GM23338 (cell line): ENCODE measurements around the gene INSL3. TPM values are rescaled to one million over a fixed set of nuclear protein-coding genes. Genes with fewer than 3 reads are reported as not detected.

ENCODE experiments used
- ATAC-seq: fragments of 200-7000 bp; cut with Tn5 transposase; 3 replicates; pipeline ENCODE4 v1.9.1; 2020
- DNase-seq: peaks from one replicate; pipeline ENCODE4 v3.0.0-alpha.2; 2015; ENCODE audit warnings: low spot score
- H2AFZ ChIP-seq: fragments of 200-600 bp; sonication (generic); 2 replicates; pipeline ENCODE4 v1.8.0; 2016; ENCODE audit warnings: antibody characterized with exemption, mild to moderate bottlenecking, moderate library complexity
- H3F3A ChIP-seq: fragments of 200-600 bp; sonication (generic); replicated peaks from 2 replicates; pipeline ENCODE4 v1.8.0; 2017; ENCODE audit warnings: antibody characterized with exemption, mixed run types, low read depth
- H3K27ac ChIP-seq: fragments of 200-600 bp; sonication (generic); 2 replicates; pipeline ENCODE4 v1.6.1; 2016; ENCODE audit warnings: low read depth
- H3K27me3 ChIP-seq: fragments of 200-600 bp; sonication (generic); 2 replicates; pipeline ENCODE4 v1.8.0; 2016; ENCODE audit warnings: mild to moderate bottlenecking, mixed run types, moderate library complexity; ENCODE audit not compliant: insufficient read depth
- H3K36me3 ChIP-seq: fragments of 200-600 bp; sonication (generic); 2 replicates; pipeline ENCODE4 v1.8.0; 2016; ENCODE audit warnings: mild to moderate bottlenecking; ENCODE audit not compliant: insufficient read depth
- H3K4me1 ChIP-seq: fragments of 200-600 bp; sonication (generic); 2 replicates; pipeline ENCODE4 v1.8.0; 2016; ENCODE audit warnings: mild to moderate bottlenecking, moderate library complexity; ENCODE audit not compliant: insufficient read depth
- H3K4me2 ChIP-seq: fragments of 200-600 bp; sonication (generic); 2 replicates; pipeline ENCODE4 v1.7.1; 2017; ENCODE audit warnings: mixed run types
- H3K4me3 ChIP-seq: fragments of 200-600 bp; sonication (generic); 2 replicates; pipeline ENCODE4 v1.6.1; 2016; ENCODE audit warnings: mixed run types
- H3K79me2 ChIP-seq: fragments of 200-600 bp; sonication (generic); replicated peaks from 2 replicates; pipeline ENCODE4 v1.8.0; 2017; ENCODE audit warnings: mild to moderate bottlenecking; ENCODE audit not compliant: insufficient read depth
- H3K9me2 ChIP-seq: fragments of 200-600 bp; sonication (generic); 2 replicates; pipeline ENCODE4 v1.8.0; 2017; ENCODE audit not compliant: insufficient read depth
- H4K20me1 ChIP-seq: fragments of 200-600 bp; sonication (generic); replicated peaks from 2 replicates; pipeline ENCODE4 v1.8.0; 2017; ENCODE audit warnings: mild to moderate bottlenecking; ENCODE audit not compliant: insufficient read depth
- H3K27ac Mint-ChIP-seq: 2 replicates; pipeline ENCODE4 v1.8.0; 2020; ENCODE audit warnings: inconsistent platforms, mild to moderate bottlenecking, moderate library complexity, mixed read lengths
- H3K27me3 Mint-ChIP-seq: 3 replicates; pipeline ENCODE4 v1.8.0; 2022; ENCODE audit warnings: low read depth, mild to moderate bottlenecking, moderate library complexity, mixed read lengths, inconsistent platforms; ENCODE audit not compliant: insufficient read depth, poor library complexity
- H3K36me3 Mint-ChIP-seq: 3 replicates; pipeline ENCODE4 v1.8.0; 2021; ENCODE audit warnings: low read depth, mild to moderate bottlenecking, inconsistent platforms, moderate library complexity, mixed read lengths
- H3K4me1 Mint-ChIP-seq: 3 replicates; pipeline ENCODE4 v1.8.0; 2020; ENCODE audit warnings: mild to moderate bottlenecking, inconsistent platforms, mixed read lengths
- H3K4me3 Mint-ChIP-seq: 3 replicates; pipeline ENCODE4 v1.8.0; 2021; ENCODE audit warnings: moderate library complexity, mild to moderate bottlenecking, inconsistent platforms, mixed read lengths
- H3K9me3 Mint-ChIP-seq: 3 replicates; pipeline ENCODE4 v1.8.0; 2020; ENCODE audit warnings: moderate library complexity, mild to moderate bottlenecking, inconsistent platforms, mixed read lengths
- EZH2 ChIP-seq: fragments of 200-600 bp; sonication (generic); IDR thresholded peaks from one replicate; pipeline ENCODE4 v1.8.0; 2017; ENCODE audit warnings: antibody characterized with exemption, mild to moderate bottlenecking, low read depth; ENCODE audit not compliant: unreplicated experiment
- EZH2phosphoT487 ChIP-seq: fragments of 200-600 bp; sonication (generic); IDR thresholded peaks from one replicate; pipeline ENCODE4 v1.8.1; 2018; ENCODE audit warnings: antibody characterized with exemption; ENCODE audit not compliant: unreplicated experiment
- JUNB ChIP-seq: IDR thresholded peaks from one replicate; pipeline ENCODE4 v1.6.1; 2016; ENCODE audit warnings: antibody characterized with exemption; ENCODE audit not compliant: unreplicated experiment
- NANOG ChIP-seq: IDR thresholded peaks from 2 replicates; pipeline ENCODE4 v1.6.1; 2016; ENCODE audit warnings: antibody characterized with exemption, borderline replicate concordance
- POLR2AphosphoS5 ChIP-seq: IDR thresholded peaks from 2 replicates; pipeline ENCODE4 v1.6.1; 2016; ENCODE audit warnings: antibody characterized with exemption, low read depth
- ZNF331 ChIP-seq: fragments of 250-450 bp; sonication (Bioruptor Pico); IDR thresholded peaks from 2 replicates; pipeline ENCODE4 v1.5.0; 2020; ENCODE audit warnings: low read depth, mild to moderate bottlenecking, moderate library complexity
- polyA plus RNA-seq: library from polyadenylated mRNA; unstranded; fragments of >200 nt; fragmentation: Nextera tagmentation; extraction: Ambion mirVana; gene quantifications from 2 replicates; pipeline ENCODE4 v1.2.1, GENCODE V29; 2016
- total RNA-seq: library from RNA; depleted of rRNA; stranded (reverse); fragments of >200 nt; shearing (Covaris generic); gene quantifications from 2 replicates; pipeline ENCODE4 v1.2.3, GENCODE V29; 2014
- TF ChIP-seq, protein P1 (sequence below): fragments of 250-450 bp; sonication (Bioruptor Pico); IDR thresholded peaks from 2 replicates; pipeline ENCODE4 v1.5.0; 2020; ENCODE audit warnings: mild to moderate bottlenecking, moderate library complexity
- TF ChIP-seq, protein P2 (sequence below), 2 experiments: fragments of 200-600 bp in 1 of 2; sonication (generic) in 1 of 2; conservative IDR thresholded peaks; 2 replicates each; pipeline versions ENCODE4 v1.5.1 to v1.6.1; 2016 to 2017; ENCODE audit warnings: antibody characterized with exemption in 2 of 2, low read depth in 2 of 2, mild to moderate bottlenecking in 2 of 2, moderate library complexity in 1 of 2
- TF ChIP-seq, protein P3 (sequence below): IDR thresholded peaks from one replicate; pipeline ENCODE4 v1.6.1; 2018; ENCODE audit warnings: antibody characterized with exemption; ENCODE audit not compliant: unreplicated experiment

INSL3 gene
- total and polyA plus RNA-seq, 2 experiments from 2014 or later: 0.76 TPM; not detected in 1

DNA sequence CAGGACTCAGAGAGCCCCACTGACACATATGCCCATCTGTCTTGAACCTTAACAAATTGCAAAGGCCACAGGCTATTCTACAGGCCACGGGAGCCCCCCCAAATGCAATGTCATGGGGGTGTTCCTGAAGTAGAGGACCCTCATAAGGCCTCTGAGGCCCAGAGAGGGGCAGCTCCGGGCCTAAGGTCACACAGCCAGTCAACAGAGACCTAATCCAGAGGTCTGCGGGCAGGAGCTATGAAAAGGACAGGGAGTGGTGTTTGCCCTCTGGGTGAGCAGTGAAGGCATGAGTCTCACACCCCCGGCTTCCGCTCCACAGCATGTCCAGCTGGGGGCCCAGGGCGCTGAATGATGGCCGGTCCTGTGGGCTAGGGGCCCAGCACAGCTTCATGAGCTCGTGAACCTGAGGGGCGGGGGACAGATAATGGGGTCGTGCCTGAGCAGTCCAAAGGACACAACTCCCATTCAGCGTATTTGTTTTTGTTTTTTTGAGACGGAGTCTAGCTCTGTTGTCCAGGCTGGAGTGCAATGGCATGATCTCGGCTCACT is 5.3 kb upstream of the INSL3 start (continued):
- TF ChIP-seq, protein P1, sequence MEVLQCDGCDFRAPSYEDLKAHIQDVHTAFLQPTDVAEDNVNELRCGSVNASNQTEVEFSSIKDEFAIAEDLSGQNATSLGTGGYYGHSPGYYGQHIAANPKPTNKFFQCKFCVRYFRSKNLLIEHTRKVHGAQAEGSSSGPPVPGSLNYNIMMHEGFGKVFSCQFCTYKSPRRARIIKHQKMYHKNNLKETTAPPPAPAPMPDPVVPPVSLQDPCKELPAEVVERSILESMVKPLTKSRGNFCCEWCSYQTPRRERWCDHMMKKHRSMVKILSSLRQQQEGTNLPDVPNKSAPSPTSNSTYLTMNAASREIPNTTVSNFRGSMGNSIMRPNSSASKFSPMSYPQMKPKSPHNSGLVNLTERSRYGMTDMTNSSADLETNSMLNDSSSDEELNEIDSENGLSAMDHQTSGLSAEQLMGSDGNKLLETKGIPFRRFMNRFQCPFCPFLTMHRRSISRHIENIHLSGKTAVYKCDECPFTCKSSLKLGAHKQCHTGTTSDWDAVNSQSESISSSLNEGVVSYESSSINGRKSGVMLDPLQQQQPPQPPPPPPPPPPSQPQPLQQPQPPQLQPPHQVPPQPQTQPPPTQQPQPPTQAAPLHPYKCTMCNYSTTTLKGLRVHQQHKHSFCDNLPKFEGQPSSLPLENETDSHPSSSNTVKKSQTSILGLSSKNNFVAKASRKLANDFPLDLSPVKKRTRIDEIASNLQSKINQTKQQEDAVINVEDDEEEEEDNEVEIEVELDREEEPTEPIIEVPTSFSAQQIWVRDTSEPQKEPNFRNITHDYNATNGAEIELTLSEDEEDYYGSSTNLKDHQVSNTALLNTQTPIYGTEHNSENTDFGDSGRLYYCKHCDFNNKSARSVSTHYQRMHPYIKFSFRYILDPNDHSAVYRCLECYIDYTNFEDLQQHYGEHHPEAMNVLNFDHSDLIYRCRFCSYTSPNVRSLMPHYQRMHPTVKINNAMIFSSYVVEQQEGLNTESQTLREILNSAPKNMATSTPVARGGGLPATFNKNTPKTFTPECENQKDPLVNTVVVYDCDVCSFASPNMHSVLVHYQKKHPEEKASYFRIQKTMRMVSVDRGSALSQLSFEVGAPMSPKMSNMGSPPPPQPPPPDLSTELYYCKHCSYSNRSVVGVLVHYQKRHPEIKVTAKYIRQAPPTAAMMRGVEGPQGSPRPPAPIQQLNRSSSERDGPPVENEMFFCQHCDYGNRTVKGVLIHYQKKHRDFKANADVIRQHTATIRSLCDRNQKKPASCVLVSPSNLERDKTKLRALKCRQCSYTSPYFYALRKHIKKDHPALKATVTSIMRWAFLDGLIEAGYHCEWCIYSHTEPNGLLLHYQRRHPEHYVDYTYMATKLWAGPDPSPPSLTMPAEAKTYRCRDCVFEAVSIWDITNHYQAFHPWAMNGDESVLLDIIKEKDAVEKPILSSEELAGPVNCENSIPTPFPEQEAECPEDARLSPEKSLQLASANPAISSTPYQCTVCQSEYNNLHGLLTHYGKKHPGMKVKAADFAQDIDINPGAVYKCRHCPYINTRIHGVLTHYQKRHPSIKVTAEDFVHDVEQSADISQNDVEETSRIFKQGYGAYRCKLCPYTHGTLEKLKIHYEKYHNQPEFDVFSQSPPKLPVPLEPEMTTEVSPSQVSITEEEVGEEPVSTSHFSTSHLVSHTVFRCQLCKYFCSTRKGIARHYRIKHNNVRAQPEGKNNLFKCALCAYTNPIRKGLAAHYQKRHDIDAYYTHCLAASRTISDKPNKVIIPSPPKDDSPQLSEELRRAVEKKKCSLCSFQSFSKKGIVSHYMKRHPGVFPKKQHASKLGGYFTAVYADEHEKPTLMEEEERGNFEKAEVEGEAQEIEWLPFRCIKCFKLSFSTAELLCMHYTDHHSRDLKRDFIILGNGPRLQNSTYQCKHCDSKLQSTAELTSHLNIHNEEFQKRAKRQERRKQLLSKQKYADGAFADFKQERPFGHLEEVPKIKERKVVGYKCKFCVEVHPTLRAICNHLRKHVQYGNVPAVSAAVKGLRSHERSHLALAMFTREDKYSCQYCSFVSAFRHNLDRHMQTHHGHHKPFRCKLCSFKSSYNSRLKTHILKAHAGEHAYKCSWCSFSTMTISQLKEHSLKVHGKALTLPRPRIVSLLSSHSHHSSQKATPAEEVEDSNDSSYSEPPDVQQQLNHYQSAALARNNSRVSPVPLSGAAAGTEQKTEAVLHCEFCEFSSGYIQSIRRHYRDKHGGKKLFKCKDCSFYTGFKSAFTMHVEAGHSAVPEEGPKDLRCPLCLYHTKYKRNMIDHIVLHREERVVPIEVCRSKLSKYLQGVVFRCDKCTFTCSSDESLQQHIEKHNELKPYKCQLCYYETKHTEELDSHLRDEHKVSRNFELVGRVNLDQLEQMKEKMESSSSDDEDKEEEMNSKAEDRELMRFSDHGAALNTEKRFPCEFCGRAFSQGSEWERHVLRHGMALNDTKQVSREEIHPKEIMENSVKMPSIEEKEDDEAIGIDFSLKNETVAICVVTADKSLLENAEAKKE (CRISPR knock-in tag): no peak
- TF ChIP-seq JUNB: no peak
- TF ChIP-seq, protein P2, sequence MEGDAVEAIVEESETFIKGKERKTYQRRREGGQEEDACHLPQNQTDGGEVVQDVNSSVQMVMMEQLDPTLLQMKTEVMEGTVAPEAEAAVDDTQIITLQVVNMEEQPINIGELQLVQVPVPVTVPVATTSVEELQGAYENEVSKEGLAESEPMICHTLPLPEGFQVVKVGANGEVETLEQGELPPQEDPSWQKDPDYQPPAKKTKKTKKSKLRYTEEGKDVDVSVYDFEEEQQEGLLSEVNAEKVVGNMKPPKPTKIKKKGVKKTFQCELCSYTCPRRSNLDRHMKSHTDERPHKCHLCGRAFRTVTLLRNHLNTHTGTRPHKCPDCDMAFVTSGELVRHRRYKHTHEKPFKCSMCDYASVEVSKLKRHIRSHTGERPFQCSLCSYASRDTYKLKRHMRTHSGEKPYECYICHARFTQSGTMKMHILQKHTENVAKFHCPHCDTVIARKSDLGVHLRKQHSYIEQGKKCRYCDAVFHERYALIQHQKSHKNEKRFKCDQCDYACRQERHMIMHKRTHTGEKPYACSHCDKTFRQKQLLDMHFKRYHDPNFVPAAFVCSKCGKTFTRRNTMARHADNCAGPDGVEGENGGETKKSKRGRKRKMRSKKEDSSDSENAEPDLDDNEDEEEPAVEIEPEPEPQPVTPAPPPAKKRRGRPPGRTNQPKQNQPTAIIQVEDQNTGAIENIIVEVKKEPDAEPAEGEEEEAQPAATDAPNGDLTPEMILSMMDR (conservative IDR thresholded peaks at IDR 0.05; ENCODE audit: low read depth in 2 of 2): no peak
- TF ChIP-seq NANOG: no peak
- no peak for TF ChIP-seq EZH2phosphoT487
- no peak for TF ChIP-seq ZNF331 (CRISPR knock-in tag)

DNA sequence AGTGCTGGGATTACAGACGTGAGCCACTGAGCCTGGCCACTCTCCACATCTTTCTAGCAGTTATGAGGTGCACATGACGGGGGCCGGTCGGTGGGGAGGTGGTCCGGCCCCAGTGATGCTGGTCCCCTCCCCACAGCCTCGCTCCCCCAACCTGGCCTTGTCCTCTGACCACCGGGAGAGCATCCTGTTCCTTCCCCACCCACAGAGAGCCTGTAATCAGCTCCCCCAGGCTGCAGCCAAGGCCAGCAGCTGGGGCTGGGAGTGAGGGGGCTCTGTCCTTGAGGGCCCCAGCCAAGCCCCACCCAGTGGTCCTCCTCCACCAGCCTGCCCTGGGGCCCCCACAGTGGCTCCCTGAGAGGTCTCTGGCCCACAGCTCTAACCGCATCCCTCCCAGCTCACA is 3.0 kb upstream of the INSL3 start:
- no peak overlapping the region for H3K27ac ChIP-seq
- H3K4me1 ChIP-seq: no peaks in the 10 kb centered on the region; the same call in 1 of the 2 replicates
- H3K36me3 Mint-ChIP-seq: no peaks in the 10 kb centered on the region
- no peaks in the 10 kb centered on the region for H3K9me2 ChIP-seq
- no peak overlapping the region for H2AFZ ChIP-seq
- H3K4me2 ChIP-seq: no peak overlapping the region
- H4K20me1 ChIP-seq: no peaks in the 10 kb centered on the region
- peaks cover 11% of the 10 kb centered on the region for H3K27me3 Mint-ChIP-seq
- peaks cover 4% of the 10 kb centered on the region; the same call in 1 of the 3 replicates for H3K4me1 Mint-ChIP-seq
- no peaks in the 10 kb centered on the region for H3K27me3 ChIP-seq
- H3K9me3 Mint-ChIP-seq: no peaks in the 10 kb centered on the region
- no peaks in the 10 kb centered on the region for H3F3A ChIP-seq
- no peak overlapping the region for H3K27ac Mint-ChIP-seq
- no peak overlapping the region for H3K4me3 Mint-ChIP-seq
- no peaks in the 10 kb centered on the region for H3K36me3 ChIP-seq
- H3K79me2 ChIP-seq: no peaks in the 10 kb centered on the region
- DNase-seq (no peak), ATAC-seq (no peak)
- no peak overlapping the region for H3K4me3 ChIP-seq
- TF ChIP-seq JUNB (no peak), EZH2 (no peak), POLR2AphosphoS5 (no peak)
- TF ChIP-seq, protein P3, sequence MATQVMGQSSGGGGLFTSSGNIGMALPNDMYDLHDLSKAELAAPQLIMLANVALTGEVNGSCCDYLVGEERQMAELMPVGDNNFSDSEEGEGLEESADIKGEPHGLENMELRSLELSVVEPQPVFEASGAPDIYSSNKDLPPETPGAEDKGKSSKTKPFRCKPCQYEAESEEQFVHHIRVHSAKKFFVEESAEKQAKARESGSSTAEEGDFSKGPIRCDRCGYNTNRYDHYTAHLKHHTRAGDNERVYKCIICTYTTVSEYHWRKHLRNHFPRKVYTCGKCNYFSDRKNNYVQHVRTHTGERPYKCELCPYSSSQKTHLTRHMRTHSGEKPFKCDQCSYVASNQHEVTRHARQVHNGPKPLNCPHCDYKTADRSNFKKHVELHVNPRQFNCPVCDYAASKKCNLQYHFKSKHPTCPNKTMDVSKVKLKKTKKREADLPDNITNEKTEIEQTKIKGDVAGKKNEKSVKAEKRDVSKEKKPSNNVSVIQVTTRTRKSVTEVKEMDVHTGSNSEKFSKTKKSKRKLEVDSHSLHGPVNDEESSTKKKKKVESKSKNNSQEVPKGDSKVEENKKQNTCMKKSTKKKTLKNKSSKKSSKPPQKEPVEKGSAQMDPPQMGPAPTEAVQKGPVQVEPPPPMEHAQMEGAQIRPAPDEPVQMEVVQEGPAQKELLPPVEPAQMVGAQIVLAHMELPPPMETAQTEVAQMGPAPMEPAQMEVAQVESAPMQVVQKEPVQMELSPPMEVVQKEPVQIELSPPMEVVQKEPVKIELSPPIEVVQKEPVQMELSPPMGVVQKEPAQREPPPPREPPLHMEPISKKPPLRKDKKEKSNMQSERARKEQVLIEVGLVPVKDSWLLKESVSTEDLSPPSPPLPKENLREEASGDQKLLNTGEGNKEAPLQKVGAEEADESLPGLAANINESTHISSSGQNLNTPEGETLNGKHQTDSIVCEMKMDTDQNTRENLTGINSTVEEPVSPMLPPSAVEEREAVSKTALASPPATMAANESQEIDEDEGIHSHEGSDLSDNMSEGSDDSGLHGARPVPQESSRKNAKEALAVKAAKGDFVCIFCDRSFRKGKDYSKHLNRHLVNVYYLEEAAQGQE: no peak
- TF ChIP-seq, protein P2 (conservative IDR thresholded peaks at IDR 0.05; ENCODE audit: low read depth in 2 of 2): no peak
